H9 (cell line): ENCODE data around the gene DNER. TPM values are rescaled to one million over a fixed set of nuclear protein-coding genes. Genes with fewer than 3 reads are reported as not detected.

ENCODE experiments used
- DNase-seq: peaks from one replicate; pipeline ENCODE4 v3.0.0-alpha.2; 2017
- H2AFZ ChIP-seq: one replicate; pipeline ENCODE4 v1.6.1; 2013; ENCODE audit warnings: mild to moderate bottlenecking, low read length, control low read depth, moderate library complexity
- H2AK5ac ChIP-seq: 2 replicates; pipeline ENCODE4 v1.6.1; 2013; ENCODE audit warnings: low read length, control low read depth, mixed read lengths; ENCODE audit not compliant: insufficient read length
- H2BK120ac ChIP-seq: one replicate; pipeline ENCODE4 v1.6.1; 2013; ENCODE audit warnings: low read depth, mild to moderate bottlenecking, low read length, control low read depth, inconsistent platforms; ENCODE audit not compliant: poor library complexity, severe bottlenecking
- H2BK12ac ChIP-seq: 2 replicates; pipeline ENCODE4 v1.6.1; 2013; ENCODE audit warnings: low read length, control low read depth, mixed read lengths, low read depth; ENCODE audit not compliant: insufficient read length
- H2BK15ac ChIP-seq: 2 replicates; pipeline ENCODE4 v1.6.1; 2013; ENCODE audit warnings: low read depth, low read length, control low read depth
- H2BK20ac ChIP-seq: one replicate; pipeline ENCODE4 v1.6.1; 2013; ENCODE audit warnings: low read depth, mild to moderate bottlenecking, low read length, control low read depth, inconsistent platforms; ENCODE audit not compliant: poor library complexity, severe bottlenecking
- H2BK5ac ChIP-seq: 2 replicates; pipeline ENCODE4 v1.6.1; 2013; ENCODE audit warnings: low read length, control low read depth, mixed read lengths; ENCODE audit not compliant: insufficient read length
- H3K14ac ChIP-seq: 2 replicates; pipeline ENCODE4 v1.6.1; 2013; ENCODE audit warnings: low read length, control low read depth; ENCODE audit not compliant: insufficient read depth
- H3K18ac ChIP-seq: 2 replicates; pipeline ENCODE4 v1.6.1; 2013; ENCODE audit warnings: low read depth, mild to moderate bottlenecking, mixed read lengths, low read length, control low read depth; ENCODE audit not compliant: insufficient read length
- H3K23ac ChIP-seq: 2 replicates; pipeline ENCODE4 v1.6.1; 2013; ENCODE audit warnings: low read length, control low read depth, mixed read lengths, low read depth; ENCODE audit not compliant: insufficient read length
- H3K23me2 ChIP-seq: 2 replicates; pipeline ENCODE4 v1.6.1; 2013; ENCODE audit warnings: low read depth, mild to moderate bottlenecking, mixed read lengths, low read length, control low read depth; ENCODE audit not compliant: insufficient read length, poor library complexity, severe bottlenecking
- H3K27ac ChIP-seq: 2 replicates; pipeline ENCODE4 v1.5.1; 2013; ENCODE audit warnings: low read length, control low read depth, mixed read lengths, low read depth; ENCODE audit not compliant: insufficient read length
- H3K27me3 ChIP-seq: 2 replicates; pipeline ENCODE4 v1.6.1; 2013; ENCODE audit warnings: low read length, control low read depth, inconsistent platforms; ENCODE audit not compliant: insufficient read depth
- H3K4ac ChIP-seq: 2 replicates; pipeline ENCODE4 v1.6.1; 2013; ENCODE audit warnings: low read depth, mild to moderate bottlenecking, control low read depth, inconsistent platforms, low read length, moderate library complexity
- H3K4me1 ChIP-seq: 2 replicates; pipeline ENCODE4 v1.6.1; 2013; ENCODE audit warnings: low read length, control low read depth, inconsistent platforms; ENCODE audit not compliant: insufficient read depth
- H3K4me2 ChIP-seq: 2 replicates; pipeline ENCODE4 v1.6.1; 2013; ENCODE audit warnings: low read length, control low read depth, mixed read lengths; ENCODE audit not compliant: insufficient read length, insufficient read depth
- H3K56ac ChIP-seq: 2 replicates; pipeline ENCODE4 v1.6.1; 2013; ENCODE audit warnings: low read depth, mild to moderate bottlenecking, mixed read lengths, low read length, control low read depth; ENCODE audit not compliant: insufficient read length
- H3K79me1 ChIP-seq: 2 replicates; pipeline ENCODE4 v1.6.1; 2013; ENCODE audit warnings: low read depth, mild to moderate bottlenecking, moderate library complexity, low read length, control low read depth, inconsistent platforms; ENCODE audit not compliant: insufficient read depth, poor library complexity, severe bottlenecking
- H3K79me2 ChIP-seq: 2 replicates; pipeline ENCODE4 v1.6.1; 2013; ENCODE audit warnings: low read length, control low read depth, inconsistent platforms; ENCODE audit not compliant: insufficient read depth
- H3K9ac ChIP-seq: 2 replicates; pipeline ENCODE4 v1.6.1; 2013; ENCODE audit warnings: low read length, control low read depth, mixed read lengths; ENCODE audit not compliant: insufficient read length; ENCODE audit errors: extremely low read depth
- H3K9me3 ChIP-seq: one replicate; pipeline ENCODE4 v1.6.1; 2013; ENCODE audit warnings: low read depth, low read length, inconsistent platforms; ENCODE audit not compliant: control insufficient read depth
- H3T11ph ChIP-seq: one replicate; pipeline ENCODE4 v1.6.1; 2013; ENCODE audit warnings: mild to moderate bottlenecking, low read length, control low read depth, inconsistent platforms
- H4K20me1 ChIP-seq: one replicate; pipeline ENCODE4 v1.6.1; 2013; ENCODE audit not compliant: control insufficient read depth, insufficient read length, insufficient read depth
- H4K5ac ChIP-seq: 2 replicates; pipeline ENCODE4 v1.6.1; 2013; ENCODE audit warnings: low read depth, mild to moderate bottlenecking, mixed read lengths, low read length, control low read depth; ENCODE audit not compliant: insufficient read length
- H4K8ac ChIP-seq: replicated peaks from 2 replicates; pipeline ENCODE4 v1.6.1; 2013; ENCODE audit warnings: low read length, control low read depth, mixed read lengths, low read depth; ENCODE audit not compliant: insufficient read length
- H4K91ac ChIP-seq: 2 replicates; pipeline ENCODE4 v1.6.1; 2013; ENCODE audit warnings: low read depth, mild to moderate bottlenecking, moderate library complexity, mixed read lengths, low read length, control low read depth; ENCODE audit not compliant: insufficient read length
- H3K27ac Mint-ChIP-seq, 3 experiments: 2 replicates in 2 of 3; 3 replicates in 1 of 3; pipeline ENCODE4 v1.8.0; 2020 to 2021; ENCODE audit warnings: mixed read lengths in 3 of 3, mild to moderate bottlenecking in 1 of 3, moderate library complexity in 1 of 3
- H3K27me3 Mint-ChIP-seq: 2 replicates; pipeline ENCODE4 v1.8.0; 2021; ENCODE audit warnings: low read depth, mild to moderate bottlenecking, moderate library complexity, mixed read lengths
- H3K36me3 Mint-ChIP-seq, 3 experiments: 2 replicates in 2 of 3; 3 replicates in 1 of 3; pipeline ENCODE4 v1.8.0; 2020 to 2021; ENCODE audit warnings: low read depth in 3 of 3, mixed read lengths in 3 of 3; ENCODE audit not compliant: insufficient read depth in 1 of 3
- H3K4me1 Mint-ChIP-seq, 2 experiments: 2 replicates each; pipeline ENCODE4 v1.8.0; 2020; ENCODE audit warnings: mixed read lengths in 2 of 2
- H3K4me3 Mint-ChIP-seq, 2 experiments: 2 replicates in 1 of 2; 3 replicates in 1 of 2; pipeline ENCODE4 v1.8.0; 2020 to 2021; ENCODE audit warnings: mild to moderate bottlenecking in 2 of 2, mixed read lengths in 2 of 2, moderate library complexity in 1 of 2
- H3K9me3 Mint-ChIP-seq, 2 experiments: 2 replicates in 1 of 2; 3 replicates in 1 of 2; pipeline ENCODE4 v1.8.0; 2020; ENCODE audit warnings: mild to moderate bottlenecking in 2 of 2, mixed read lengths in 2 of 2, moderate library complexity in 1 of 2
- CTCF ChIP-seq: fragments of 200-600 bp; sonication (generic); conservative IDR thresholded peaks from 3 replicates; pipeline ENCODE4 v1.8.0; 2021; ENCODE audit warnings: antibody characterized with exemption, mild to moderate bottlenecking
- WGBS: extraction: QIAGEN DNeasy Blood & Tissue Kit; methylation state at CpG from one replicate; pipeline ENCODE4 v1.1.7; 2013; ENCODE audit warnings: missing lambda C conversion rate, low lambda C conversion rate, mixed read lengths; ENCODE audit not compliant: insufficient read length; ENCODE audit errors: extremely low coverage; 5-methylcytosine and 5-hydroxymethylcytosine counted together
- total RNA-seq: library from RNA; stranded (reverse); gene quantifications from 2 replicates; pipeline ENCODE4 v1.2.1, GENCODE V29; 2021

Gene DNER
- total RNA-seq, 1 experiment from 2014 or later: 1.0 TPM

- Histone ChIP-seq H4K91ac (no peak overlapping the region), H3K79me2 (no peaks in the 10 kb centered on the region), H3K56ac (no peak overlapping the region), H2BK5ac (no peak overlapping the region), H3K4me2 (no peak overlapping the region), H3K18ac (no peak overlapping the region), H4K8ac (no peak overlapping the region), H3K14ac (no peak overlapping the region), H2AFZ (no peak overlapping the region), H3K27ac (no peak overlapping the region), H2BK20ac (no peak overlapping the region), H2BK12ac (no peak overlapping the region), H4K20me1 (no peaks in the 10 kb centered on the region), H4K5ac (no peak overlapping the region), H3K23me2 (no peaks in the 10 kb centered on the region), H2BK120ac (no peak overlapping the region), H2AK5ac (no peak overlapping the region), H3K9me3 (no peaks in the 10 kb centered on the region), H2BK15ac (no peak overlapping the region), H3K79me1 (no peaks in the 10 kb centered on the region), H3K4ac (no peak overlapping the region), H3K27me3 (no peaks in the 10 kb centered on the region), H3T11ph (no peak overlapping the region), H3K4me1 (no peaks in the 10 kb centered on the region), H3K9ac (no peak overlapping the region), H3K23ac (no peak overlapping the region)
- no peaks in the 10 kb centered on the region for H3K4me1 Mint-ChIP-seq
- no CpG with 5 or more reads among the region's 5 CpGs for WGBS
- H3K4me3 Mint-ChIP-seq: no peak overlapping the region
- no peak for TF ChIP-seq CTCF
- no peaks in the 10 kb centered on the region; a peak in 2 of 5 replicates for H3K9me3 Mint-ChIP-seq
- H3K36me3 Mint-ChIP-seq: no peaks in the 10 kb centered on the region
- no peak for DNase-seq
- no peak overlapping the region for H3K27ac Mint-ChIP-seq
- H3K27me3 Mint-ChIP-seq: no peaks in the 10 kb centered on the region
Observed at GRCh38 chr2:229433351-229433750, 281.0 kb downstream of the DNER start.
